GM19240 (cell line): ENCODE results near the gene SERPINB7.
"Not testable (repeated sequence)": the region's sequence is repeated elsewhere in the genome, so short reads cannot be mapped to it uniquely, and the experiment has no call there.

Experiments used
- DNase-seq: peaks from one replicate; pipeline ENCODE4 v3.0.0; 2011; ENCODE audit warnings: low spot score; ENCODE audit not compliant: insufficient read length

Gene SERPINB7, protein sequence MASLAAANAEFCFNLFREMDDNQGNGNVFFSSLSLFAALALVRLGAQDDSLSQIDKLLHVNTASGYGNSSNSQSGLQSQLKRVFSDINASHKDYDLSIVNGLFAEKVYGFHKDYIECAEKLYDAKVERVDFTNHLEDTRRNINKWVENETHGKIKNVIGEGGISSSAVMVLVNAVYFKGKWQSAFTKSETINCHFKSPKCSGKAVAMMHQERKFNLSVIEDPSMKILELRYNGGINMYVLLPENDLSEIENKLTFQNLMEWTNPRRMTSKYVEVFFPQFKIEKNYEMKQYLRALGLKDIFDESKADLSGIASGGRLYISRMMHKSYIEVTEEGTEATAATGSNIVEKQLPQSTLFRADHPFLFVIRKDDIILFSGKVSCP

DNA sequence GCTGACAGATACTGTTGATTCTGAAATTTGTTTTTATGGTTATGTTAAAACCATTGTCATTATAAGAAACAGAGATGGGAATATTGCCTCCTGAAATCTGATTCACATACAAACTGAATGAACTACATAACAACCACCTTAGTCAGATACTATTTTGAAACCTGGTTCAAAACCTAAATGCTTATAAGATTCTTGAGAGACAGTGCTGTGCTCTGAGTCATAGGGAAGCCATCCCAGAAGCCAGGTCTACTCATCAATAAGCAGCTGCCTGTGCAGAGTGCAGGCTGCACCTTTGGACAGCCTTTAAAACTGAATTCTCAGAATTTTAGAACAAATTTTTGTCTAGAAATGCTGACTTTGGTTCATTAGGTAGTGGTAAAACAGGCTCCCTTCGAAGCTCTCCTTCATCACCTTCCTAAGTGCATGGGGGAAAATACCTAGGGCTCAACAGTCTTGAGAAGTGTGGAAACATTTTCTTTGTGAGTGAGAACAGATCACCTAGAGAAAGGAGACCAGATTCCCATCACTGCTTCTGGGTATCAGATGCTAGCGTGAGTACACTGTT is at the start of gene SERPINB7:
Gene SERPINB7 (plus strand): TSS at position 253 of the 565 bp plus-strand sequence. CDS start 6,955 bp downstream, outside the sequence.
- no peak for DNase-seq

DNA sequence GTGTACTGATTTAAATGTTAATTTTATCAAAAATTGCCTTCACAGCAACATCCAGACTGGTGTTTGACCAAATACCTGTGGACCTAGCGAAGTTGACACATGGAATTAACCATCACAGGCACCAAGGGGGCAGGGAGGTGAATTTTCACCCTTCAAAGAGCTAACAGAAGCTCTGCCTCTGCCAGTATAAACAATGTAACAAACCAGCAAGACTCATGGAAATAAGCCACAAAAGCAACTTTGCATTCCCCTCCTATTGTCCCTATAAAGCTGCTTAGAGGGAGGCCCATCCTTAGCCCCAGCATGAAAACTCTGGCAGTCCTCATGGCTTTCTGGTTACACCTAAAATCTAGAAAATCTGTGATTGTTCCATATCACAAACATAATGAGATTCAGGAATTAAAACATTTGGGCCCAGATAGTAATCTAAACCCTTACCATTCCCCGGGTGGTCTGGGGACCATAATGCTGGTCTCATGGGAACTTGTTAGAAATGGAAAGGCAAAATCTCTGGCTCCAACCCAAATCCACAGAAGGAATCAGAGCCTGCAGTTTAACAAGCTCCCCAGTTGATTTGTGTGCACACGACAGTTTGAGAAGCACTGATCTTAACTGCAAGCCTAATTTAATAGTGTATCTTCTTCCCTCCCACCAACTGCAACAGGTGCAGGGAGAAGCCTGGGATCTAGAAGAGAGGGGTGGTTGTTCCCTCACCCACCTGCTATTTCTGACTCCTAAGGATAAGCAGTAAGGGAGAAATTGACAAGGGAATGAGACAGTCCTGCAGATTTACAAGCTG is 49.3 kb upstream of the SERPINB7 start:
- DNase-seq, result no peak

DNA sequence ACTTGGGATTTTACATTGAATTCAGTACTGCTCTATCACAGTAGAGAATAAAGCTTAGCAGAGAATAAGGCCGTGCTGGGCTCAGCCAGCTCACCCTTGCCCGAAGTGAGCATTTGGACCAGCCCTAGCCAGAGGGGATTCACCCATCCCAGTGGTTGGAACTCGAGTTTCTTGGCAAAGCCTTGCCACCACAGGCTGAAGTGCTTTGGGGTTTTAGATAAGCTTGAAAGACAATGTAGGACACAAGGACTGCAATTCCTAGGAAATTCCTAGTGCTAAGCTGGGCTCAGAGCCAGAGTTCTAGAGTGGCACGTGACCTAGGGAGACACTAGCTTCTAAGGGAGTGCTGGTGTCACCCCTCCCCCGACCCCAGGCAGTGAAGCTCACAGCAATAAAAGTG is 44.4 kb upstream of the SERPINB7 start:
- DNase-seq, result no peak

DNA sequence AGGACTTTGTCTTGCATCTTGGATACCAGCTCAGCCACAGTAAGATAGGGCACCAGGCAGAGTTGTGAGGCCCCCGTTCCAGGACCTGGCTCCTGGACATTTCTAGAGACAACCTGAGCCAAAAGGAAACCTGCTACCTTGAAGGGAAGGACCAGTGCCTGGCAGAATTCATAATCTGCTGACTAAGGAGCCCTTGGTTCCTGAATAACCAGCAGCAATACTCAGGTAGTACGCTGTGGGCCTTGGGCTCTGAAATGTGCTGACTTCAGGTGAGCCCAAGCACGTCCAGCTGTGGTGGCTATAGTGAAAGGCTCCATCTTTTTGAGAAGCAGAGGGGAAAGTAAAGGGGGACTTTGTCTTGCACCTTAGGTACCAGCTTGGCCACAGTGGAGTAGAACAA is 44.0 kb upstream of the SERPINB7 start:
- DNase-seq, result no peak

DNA sequence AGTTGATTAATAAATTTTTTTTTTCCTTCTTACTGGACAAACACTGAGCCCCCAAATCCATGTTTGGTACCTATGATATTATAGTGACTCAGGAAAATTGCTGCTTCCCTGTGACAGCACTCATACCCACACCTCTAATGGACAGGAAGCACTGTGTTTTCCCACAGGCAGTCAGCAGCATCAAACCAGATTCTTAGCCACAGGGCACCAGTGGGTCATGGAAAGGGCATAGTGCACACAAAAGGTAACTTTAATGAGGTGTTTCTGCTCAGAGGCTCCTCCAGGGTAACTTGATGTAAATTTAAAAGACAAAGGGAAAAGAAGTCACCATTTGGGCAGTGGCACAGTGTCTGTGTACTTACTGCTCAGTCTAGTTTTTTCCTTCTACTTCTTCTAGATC is 38.3 kb upstream of the SERPINB7 start:
- no peak for DNase-seq

DNA sequence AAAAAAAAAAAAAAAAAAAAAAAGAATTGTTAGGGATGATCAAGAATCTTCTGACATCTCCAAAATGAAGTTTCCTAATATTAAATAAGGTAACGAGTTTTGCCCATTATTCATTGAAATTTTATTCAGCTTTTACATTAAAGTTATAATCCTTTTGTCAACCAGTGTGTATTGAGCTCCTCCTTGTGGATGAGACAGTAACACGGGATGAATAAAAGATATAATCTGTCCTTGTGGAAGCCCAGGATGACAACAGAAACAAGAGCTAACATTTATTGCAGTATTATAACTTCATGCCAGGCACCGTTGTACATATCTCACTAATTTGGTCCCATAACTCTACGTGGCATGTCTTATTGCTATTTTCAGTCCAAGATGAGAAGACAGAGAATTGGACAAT is 33.4 kb upstream of the SERPINB7 start:
- no peak for DNase-seq

DNA sequence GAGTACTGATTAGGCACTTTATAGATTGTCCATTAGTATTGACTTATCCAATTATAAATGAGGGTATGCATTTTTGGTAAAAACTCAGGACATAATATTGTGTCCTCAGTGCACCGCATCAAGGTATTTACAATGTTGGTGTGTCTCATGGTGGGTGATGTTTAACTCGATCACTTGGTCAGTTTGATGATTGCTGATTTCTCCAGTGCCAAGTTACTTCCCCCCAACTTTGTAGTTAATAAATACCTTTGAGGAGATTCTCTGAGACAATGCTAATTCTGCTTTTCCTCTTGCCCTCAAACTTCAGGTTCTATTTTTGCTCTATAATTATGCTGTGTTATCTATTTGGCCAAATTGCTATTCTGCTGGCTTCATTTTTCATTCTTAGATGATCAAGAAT is 28.2 kb upstream of the SERPINB7 start:
- DNase-seq, result no peak

DNA sequence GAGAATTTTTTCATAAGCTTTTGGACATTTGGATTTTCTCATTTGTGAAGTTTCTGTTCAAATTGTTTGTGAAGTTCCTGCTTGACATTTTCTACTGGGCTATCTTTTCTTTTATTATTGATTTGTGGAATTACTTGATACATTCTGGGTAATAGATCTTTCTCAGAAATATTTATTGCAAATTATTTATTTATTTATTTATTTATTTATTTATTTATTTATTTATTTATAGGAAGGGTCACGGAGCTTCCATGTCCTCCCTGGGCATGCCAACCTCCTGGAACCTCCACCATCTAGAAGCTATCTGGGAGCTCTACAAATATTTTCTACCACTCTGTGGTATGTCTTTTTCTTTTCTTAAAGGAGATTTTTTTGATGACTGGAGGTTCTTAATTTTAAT is 25.7 kb upstream of the SERPINB7 start:
- no peak for DNase-seq

DNA sequence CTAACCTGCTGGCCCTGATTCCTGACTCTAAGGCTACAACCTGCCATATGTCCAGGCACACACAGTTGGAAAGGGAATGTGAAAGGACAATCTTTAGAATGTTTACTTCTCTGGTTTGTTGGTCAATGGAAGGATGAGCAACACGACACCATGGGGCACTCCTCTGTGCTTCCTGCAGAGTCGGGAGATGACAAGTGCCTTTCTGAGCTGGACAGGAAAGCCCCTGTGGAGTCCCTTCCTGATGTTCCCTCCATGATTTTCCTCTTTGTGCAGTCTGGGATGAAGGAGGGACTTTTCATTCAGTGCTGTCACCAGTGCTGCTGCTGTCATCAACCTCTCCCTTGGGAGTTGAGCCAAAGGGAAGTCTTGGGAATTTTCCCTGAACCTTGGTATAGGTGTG is 22.6 kb upstream of the SERPINB7 start:
- DNase-seq, result no peak

DNA sequence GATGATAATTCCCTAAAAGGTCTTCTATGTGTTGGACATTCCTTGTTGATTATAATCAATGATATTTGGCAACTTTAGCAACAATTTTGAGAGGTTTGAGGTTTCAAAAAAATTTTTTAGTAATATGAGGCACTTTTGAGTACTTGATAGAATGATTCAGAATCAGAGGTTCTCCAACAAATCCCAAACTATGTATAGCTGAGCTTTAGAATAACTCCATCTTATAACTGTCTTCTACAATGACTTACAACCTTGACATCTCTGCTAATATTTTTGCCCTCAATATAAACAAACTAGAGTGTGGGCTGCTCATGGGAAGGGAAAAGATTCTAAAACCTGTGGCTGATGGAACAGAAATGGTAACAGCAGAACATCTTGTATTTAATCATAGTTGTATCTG is 21.5 kb upstream of the SERPINB7 start:
- DNase-seq, result no peak

DNA sequence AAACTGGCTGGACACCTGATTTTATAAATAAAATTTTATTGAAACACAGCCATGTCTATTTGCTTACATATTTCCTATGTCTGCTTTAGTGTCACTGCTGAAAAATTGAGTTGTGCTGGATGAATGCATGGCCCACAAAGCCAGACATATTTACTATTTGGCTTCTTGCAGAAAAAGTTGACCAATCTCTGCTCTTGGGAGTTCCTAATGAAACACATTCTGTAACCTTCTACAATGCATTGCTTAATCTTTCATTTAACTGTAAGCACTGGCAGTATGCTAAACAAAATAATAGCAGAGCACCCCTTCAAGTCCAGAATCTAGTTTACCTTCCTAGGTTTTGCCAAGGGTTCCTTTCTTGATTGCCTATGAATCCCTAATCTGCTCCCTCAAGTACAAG is 17.7 kb upstream of the SERPINB7 start:
- DNase-seq, result no peak

DNA sequence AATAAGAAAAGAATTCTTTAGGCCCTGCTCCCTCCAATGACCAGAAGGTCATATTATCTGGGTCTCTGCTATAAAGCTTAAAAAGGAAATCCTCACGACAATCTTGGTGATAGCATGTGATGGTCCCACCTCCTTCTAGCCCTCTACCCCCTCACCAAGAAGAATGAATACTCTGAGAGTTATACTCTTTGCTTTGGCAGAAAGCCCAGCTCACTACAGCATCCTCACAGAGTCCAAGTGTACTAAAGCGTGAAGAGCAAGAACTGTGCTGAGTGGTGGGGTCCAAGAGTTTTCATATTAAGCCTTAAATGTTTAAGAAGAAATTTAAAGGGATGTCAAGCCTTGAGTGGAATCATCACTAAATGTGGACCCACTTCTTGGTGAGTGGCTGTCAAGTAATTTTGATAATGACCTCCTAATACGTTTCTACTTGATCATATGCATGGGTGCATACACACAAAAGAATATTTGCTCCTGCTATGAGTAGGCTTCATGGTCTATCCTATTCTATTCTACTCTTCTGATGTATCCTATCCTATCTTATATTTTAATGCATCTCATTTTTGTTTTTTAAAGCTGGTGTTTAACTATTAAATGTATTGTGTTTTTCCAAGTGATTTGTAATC is 16.5 kb upstream of the SERPINB7 start:
- DNase-seq, result no peak

DNA sequence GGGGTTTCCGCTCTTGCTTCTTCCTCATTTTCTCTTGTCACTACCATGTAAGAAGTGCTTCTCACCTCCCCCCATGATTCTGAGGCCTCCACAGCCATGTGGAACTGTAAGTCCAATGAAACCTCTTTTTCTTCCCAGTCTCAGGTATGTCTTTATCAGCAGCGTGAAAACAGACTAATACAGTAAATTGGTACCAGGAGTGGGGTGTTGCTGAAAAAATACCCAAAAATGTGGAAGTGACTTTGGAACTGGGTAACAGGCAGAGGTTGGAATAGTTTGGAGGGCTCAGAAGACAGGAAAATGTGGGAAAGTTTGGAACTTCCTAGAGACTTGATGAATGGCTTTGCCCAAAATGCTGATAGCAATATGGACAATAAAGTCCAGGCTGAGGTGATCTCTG is 15.4 kb upstream of the SERPINB7 start:
- not testable (repeated sequence) for DNase-seq

DNA sequence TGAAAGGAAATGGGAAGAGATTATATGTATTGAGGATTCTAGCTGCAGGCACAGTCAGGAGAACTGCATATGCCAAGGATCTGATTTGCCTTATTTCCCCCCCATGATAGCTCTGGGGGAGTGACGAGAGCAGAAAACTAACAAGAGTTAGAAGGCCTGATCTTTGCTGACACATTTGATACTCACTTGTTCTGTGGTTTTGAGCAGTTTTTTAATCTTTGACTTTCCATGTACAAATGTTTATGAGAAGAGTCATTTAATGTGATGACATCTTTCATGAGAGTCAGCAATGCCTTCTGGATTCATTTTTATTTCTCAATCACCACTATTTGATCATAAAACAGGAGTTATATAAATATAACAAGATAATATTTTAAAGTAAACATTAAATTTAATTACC is 12.7 kb upstream of the SERPINB7 start:
- no peak for DNase-seq

DNA sequence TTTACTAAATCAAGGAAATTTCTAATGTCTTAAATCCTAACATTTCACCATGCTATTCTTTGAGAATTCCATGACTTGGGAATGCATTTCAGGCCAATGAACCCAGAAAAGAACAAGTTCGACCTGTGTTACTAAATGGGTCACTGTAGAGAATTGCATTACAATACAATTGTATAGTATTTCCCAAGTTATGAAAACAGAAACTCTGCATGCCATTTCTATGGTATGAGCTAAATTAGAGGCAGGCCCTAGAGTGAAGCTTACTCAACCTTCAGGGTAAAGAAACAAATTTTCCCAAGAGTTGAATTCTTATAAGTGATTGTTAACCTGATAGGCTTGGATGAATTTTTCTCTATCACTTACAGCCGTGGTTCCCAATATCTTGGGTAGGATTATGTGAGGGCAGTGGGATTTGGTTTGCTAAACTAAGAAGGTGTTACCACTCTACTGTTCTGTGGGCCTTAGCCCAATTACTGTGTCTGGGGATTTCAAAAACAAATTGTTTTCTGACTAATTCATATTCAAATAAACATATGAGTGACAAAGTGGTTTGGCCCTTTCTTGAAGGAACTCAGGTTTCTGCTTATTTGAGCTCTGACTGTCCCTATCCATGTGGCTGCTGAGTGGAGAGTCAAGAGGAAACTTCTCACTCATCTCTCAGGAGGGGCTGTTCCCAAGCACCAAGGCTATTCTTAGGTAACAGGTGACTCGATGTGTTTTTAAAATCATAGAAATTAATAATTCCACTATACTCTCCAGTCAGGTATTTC is 11.2 kb upstream of the SERPINB7 start:
- no peak for DNase-seq

DNA sequence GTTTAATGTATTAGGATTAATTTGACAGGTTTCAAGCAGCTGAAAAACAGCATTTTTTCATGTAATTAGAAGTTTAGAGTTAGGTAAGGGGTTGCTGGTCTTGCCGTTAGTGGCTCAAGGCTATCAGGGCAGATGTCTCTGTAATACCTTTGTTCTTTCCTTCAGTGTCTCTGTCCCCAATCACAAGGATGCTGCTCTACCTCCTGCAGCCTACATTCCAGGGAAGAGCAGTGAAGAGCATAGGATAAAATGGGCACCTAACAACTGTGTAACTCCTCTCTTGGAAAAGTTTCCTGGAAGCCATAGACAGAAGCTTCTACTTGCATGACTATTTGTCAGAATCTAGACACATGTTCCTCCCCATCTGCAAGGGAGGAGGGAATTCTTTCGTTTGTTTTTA is 9.4 kb upstream of the SERPINB7 start:
- DNase-seq, result no peak

DNA sequence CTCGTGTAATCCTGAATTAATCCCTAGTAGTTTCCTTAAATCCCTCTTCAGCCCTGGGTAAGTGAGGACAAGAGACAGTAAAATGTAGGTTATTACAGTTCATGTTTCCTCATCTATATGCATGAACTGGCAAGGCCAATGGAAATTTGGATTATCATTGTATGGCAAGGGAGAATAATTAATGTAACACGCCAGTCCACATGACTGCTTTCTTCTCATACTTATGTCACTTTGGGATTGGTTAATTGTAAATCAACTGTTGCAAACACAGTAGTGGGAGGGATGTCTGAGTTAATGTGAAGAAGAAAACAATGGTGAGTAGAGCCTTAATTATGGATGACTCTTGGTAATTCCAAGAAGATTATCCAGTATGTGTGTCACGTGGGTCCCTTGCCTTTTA is 1.7 kb upstream of the SERPINB7 start:
- DNase-seq, result no peak

DNA sequence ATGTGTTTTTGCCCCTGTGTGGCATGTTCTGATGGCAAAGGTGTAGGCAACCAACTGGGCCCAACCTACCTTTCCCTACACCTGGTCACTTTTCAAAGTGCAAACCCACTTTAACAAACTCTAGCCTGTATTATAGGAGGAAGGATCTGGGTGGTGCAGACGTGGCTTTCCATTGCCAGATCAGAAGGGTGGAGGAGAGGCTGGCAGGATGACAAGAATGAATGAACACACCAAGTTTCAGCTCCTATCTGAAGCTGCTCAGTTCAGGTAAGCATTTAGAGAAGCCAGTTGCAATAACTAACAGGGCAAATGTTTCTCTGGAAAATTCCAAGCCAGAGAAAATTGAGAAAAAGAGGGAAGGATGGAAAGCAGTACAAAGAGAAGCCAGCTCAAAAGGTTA is 707 bp upstream of the SERPINB7 start:
- no peak for DNase-seq

DNA sequence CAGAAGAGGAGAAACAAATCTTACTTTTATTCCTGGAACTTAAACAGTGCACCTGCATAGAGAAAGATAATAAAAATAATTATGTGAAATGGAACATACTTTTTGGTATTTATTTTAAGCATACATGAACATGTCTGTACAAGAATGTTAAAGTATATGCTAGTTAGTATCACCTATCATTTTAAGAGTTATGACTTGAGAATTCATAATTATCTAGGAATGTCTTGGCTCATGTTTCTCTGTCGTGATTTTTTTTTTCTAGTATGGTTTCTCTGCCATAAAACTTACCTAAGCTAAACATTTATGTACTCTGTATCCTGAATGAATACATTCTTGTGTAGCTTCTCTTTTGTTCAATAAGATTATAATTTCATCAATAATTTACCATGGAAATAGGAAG is 4.2 kb downstream of the SERPINB7 start:
- no peak for DNase-seq

DNA sequence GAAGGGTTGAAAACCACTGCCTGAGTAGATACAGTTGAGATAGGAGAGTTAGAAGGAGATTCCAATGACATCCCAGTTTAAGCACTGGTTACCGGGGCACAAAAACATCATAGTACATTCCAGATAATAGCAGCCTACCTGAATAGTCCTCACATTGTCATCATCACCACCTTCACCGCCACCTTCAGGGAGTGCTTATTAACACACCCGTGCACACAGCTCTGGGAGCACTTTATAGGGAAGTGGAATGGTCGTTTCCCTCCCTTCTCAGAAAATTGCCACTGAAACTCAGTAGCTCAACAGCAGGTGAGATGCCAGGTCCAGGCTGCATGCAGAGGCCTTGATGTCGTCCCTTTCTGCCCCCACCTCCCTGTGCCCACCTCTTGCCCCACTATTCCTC is 8.2 kb downstream of the SERPINB7 start:
- DNase-seq, result no peak

DNA sequence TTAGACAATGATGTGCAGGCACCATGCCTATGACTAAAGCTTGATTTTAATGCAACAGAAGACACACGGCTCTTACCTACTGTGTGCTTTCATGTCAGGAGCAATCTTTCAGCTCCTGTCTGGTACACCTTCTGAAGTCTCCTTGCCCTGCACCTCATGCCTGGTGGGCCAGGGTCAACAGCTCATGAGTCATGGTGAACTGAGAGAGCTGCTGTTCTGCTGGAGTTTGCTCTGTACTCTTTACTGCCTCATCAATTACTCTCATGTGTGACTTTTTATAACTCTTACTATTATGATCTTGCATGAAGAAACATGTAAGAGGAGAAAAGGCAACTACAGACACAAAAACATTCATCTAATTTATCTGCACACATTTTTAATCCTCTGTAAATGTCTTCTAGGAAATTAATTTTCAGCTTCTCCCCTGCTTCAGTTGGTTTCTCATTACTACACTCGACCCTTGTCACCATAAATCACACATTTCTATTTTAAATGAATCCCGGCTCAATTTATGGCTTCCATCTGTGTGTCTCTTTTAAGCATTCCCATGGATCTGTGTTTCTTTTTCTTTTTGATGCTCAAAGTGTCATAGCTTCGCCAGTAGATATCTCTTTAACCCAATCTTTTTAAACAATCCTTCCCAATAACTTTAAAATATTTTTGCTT is 9.7 kb downstream of the SERPINB7 start:
- no peak for DNase-seq
